Small intestine (tissue), 7 donors: ENCODE measurements around the gene ZNRF3. TPM values are rescaled to one million over a fixed set of nuclear protein-coding genes. Genes with fewer than 3 reads are reported as not detected.

Source experiments
- DNase-seq, 2 donors: peaks; one replicate each; pipeline versions ENCODE4 v3.0.0 to v3.0.0-alpha.2; 2013
- FAIRE-seq: peaks from 2 replicates; lab custom pipeline; 2012; peaks lifted over from hg19 to GRCh38; lab: Jason Lieb, UNC
- H3K27ac ChIP-seq, 3 donors: one replicate each; pipeline ENCODE4 v1.5.1; 2013; ENCODE audit warnings: low read length in 2 of 3, mild to moderate bottlenecking in 2 of 3, control low read depth in 1 of 3, inconsistent platforms in 1 of 3, low read depth in 1 of 3, moderate library complexity in 1 of 3
- H3K27me3 ChIP-seq, 3 donors: one replicate each; pipeline ENCODE4 v1.6.1; 2013; ENCODE audit warnings: low read length in 3 of 3, inconsistent platforms in 1 of 3; ENCODE audit not compliant: control insufficient read depth in 3 of 3, insufficient read depth in 3 of 3
- H3K36me3 ChIP-seq, 3 donors: one replicate each; pipeline ENCODE4 v1.6.1; 2013; ENCODE audit warnings: low read length in 3 of 3, inconsistent platforms in 1 of 3, low read depth in 1 of 3, mild to moderate bottlenecking in 1 of 3, moderate library complexity in 1 of 3; ENCODE audit not compliant: control insufficient read depth in 3 of 3, insufficient read depth in 2 of 3
- H3K4me1 ChIP-seq, 3 donors: one replicate each; pipeline ENCODE4 v1.6.1; 2013; ENCODE audit warnings: low read length in 2 of 3, inconsistent platforms in 1 of 3, low read depth in 1 of 3, mild to moderate bottlenecking in 1 of 3, moderate library complexity in 1 of 3; ENCODE audit not compliant: control insufficient read depth in 3 of 3, insufficient read depth in 2 of 3
- H3K4me3 ChIP-seq, 3 donors: one replicate each; pipeline ENCODE4 v1.5.1; 2013; ENCODE audit warnings: low read length in 3 of 3, control low read depth in 1 of 3, inconsistent platforms in 1 of 3, low read depth in 1 of 3, mild to moderate bottlenecking in 1 of 3, moderate library complexity in 1 of 3
- H3K9me3 ChIP-seq, 2 donors: one replicate each; pipeline ENCODE4 v1.6.1; 2013; ENCODE audit warnings: low read depth in 1 of 2, low read length in 1 of 2; ENCODE audit not compliant: control insufficient read depth in 2 of 2, insufficient read depth in 1 of 2
- WGBS, 3 donors: extraction: QIAGEN DNeasy Blood & Tissue Kit; methylation state at CpG; one replicate each; pipeline ENCODE4 v1.1.7; 2013; 5-methylcytosine and 5-hydroxymethylcytosine counted together
- polyA plus RNA-seq, 4 donors: library from polyadenylated mRNA; stranded (reverse) in 3 of 4; unstranded in 1 of 4; fragments of 200-250 nt in 3 of 4; fragments of 120-200 nt in 1 of 4; gene quantifications; one replicate each; pipeline versions ENCODE4 v1.2.1 to v1.2.3, GENCODE V29; 2013
- donor health status: healthy with polysubstance abuse.
- donor health status: control.
- donor health status: control.
- donor health status: Bipolar disorder and iron deficiency.
- donor health status: healthy.

ZNRF3 gene
- polyA plus RNA-seq, 4 donors = 0.22 to 9.1 (median 4.2) TPM

- no peak for FAIRE-seq
- 37 to 69% (median 52%) methylated on average over 4 of the region's 4 CpGs for WGBS, 3 donors
Measured at GRCh38 chr22:28935140-28935539, 51.8 kb downstream of the ZNRF3 start.

GRCh38 chr22:28935713-28936112 is 52.3 kb downstream of the ZNRF3 start:
- Histone ChIP-seq H3K4me3 (no peak overlapping the region), H3K9me3 (no peaks in the 10 kb centered on the region), H3K27me3 (peaks cover 0 to 1% (median 0%) of the 10 kb centered on the region in 3 donors), H3K27ac (no peak overlapping the region), H3K36me3 (peaks cover 0 to 3% (median 0%) of the 10 kb centered on the region in 3 donors), H3K4me1 (peaks cover 7 to 49% (median 15%) of the 10 kb centered on the region in 3 donors)
- WGBS, 3 donors = 85 to 94% (median 86%) methylated on average over 4 of the region's 4 CpGs
- FAIRE-seq = no peak
- no peak for DNase-seq

More at GRCh38 chr22:28935140-28935539, 51.8 kb downstream of the ZNRF3 start:
- Histone ChIP-seq H3K4me3 (no peak overlapping the region), H3K4me1 (peaks cover 7 to 50% (median 16%) of the 10 kb centered on the region in 3 donors), H3K9me3 (no peaks in the 10 kb centered on the region), H3K27me3 (peaks cover 0 to 1% (median 0%) of the 10 kb centered on the region in 3 donors), H3K36me3 (peaks cover 0 to 3% (median 0%) of the 10 kb centered on the region in 3 donors), H3K27ac (no peak overlapping the region)
- DNase-seq = no peak

- no peak overlapping the region for H3K4me3 ChIP-seq
- FAIRE-seq = no peak
- H3K9me3 ChIP-seq = no peaks in the 10 kb centered on the region
- H3K4me1 ChIP-seq = peaks cover 7 to 48% (median 15%) of the 10 kb centered on the region in 3 donors
- peaks cover 0 to 3% (median 0%) of the 10 kb centered on the region in 3 donors for H3K36me3 ChIP-seq
- H3K27me3 ChIP-seq = peaks cover 0 to 1% (median 0%) of the 10 kb centered on the region in 3 donors
- no peak overlapping the region for H3K27ac ChIP-seq
- WGBS, 3 donors = 83 to 94% (median 91%) methylated on average over 3 of the region's 3 CpGs
- DNase-seq = no peak
Measured at GRCh38 chr22:28936200-28936599, 52.8 kb downstream of the ZNRF3 start.

GRCh38 chr22:28937206-28938025 is 54.0 kb downstream of the ZNRF3 start:
- Histone ChIP-seq H3K4me1 (peaks cover 6 to 41% (median 11%) of the 10 kb centered on the region in 3 donors), H3K4me3 (no peak overlapping the region), H3K36me3 (peaks cover 0 to 3% (median 0%) of the 10 kb centered on the region in 3 donors), H3K9me3 (no peaks in the 10 kb centered on the region), H3K27ac (no peak overlapping the region), H3K27me3 (peaks cover 0 to 1% (median 0%) of the 10 kb centered on the region in 3 donors)
- WGBS, 3 donors = 69 to 80% (median 78%) methylated on average over 7 of the region's 7 CpGs
- no peak for FAIRE-seq
- no peak for DNase-seq

- FAIRE-seq = no peak
- peaks cover 0 to 3% (median 0%) of the 10 kb centered on the region in 3 donors for H3K36me3 ChIP-seq
- DNase-seq = peak in 1 of 2 donors; percentile 36
- 34 to 67% (median 52%) methylated on average over 4 of the region's 4 CpGs for WGBS, 3 donors
- H3K27ac ChIP-seq = no peak overlapping the region
- H3K9me3 ChIP-seq = no peaks in the 10 kb centered on the region
- H3K4me1 ChIP-seq = peaks cover 9 to 41% (median 10%) of the 10 kb centered on the region in 3 donors
- H3K27me3 ChIP-seq = peaks cover 0 to 1% (median 0%) of the 10 kb centered on the region in 3 donors
- no peak overlapping the region for H3K4me3 ChIP-seq
Measured at GRCh38 chr22:28938286-28938833, 55.0 kb downstream of the ZNRF3 start.

- WGBS, 3 donors = 71 to 75% (median 74%) methylated on average over 6 of the region's 6 CpGs
- no peak for FAIRE-seq
Measured at GRCh38 chr22:28939394-28939793, 56.0 kb downstream of the ZNRF3 start.

GRCh38 chr22:28939932-28940331 is 56.6 kb downstream of the ZNRF3 start:
- FAIRE-seq (no peak), DNase-seq (no peak)
- H3K27me3 ChIP-seq = peaks cover 0 to 1% (median 0%) of the 10 kb centered on the region in 3 donors
- H3K27ac ChIP-seq = no peak overlapping the region
- H3K9me3 ChIP-seq = no peaks in the 10 kb centered on the region
- H3K4me1 ChIP-seq = peaks cover 5 to 37% (median 8%) of the 10 kb centered on the region in 3 donors
- peaks cover 0 to 3% (median 0%) of the 10 kb centered on the region in 3 donors for H3K36me3 ChIP-seq
- 48 to 58% (median 53%) methylated on average over 2 of the region's 2 CpGs for WGBS, 3 donors
- H3K4me3 ChIP-seq = no peak overlapping the region

More at GRCh38 chr22:28939394-28939793, 56.0 kb downstream of the ZNRF3 start:
- Histone ChIP-seq H3K4me3 (no peak overlapping the region), H3K9me3 (no peaks in the 10 kb centered on the region), H3K27me3 (peaks cover 0 to 1% (median 0%) of the 10 kb centered on the region in 3 donors), H3K27ac (no peak overlapping the region), H3K36me3 (peaks cover 0 to 3% (median 0%) of the 10 kb centered on the region in 3 donors), H3K4me1 (peaks cover 5 to 40% (median 8%) of the 10 kb centered on the region in 3 donors)
- no peak for DNase-seq

- whole genome bisulfite sequencing, 3 donors = 26 to 57% (median 43%) methylated on average over 5 of the region's 5 CpGs
- FAIRE-seq (no peak), DNase-seq (no peak)
- Histone ChIP-seq H3K9me3 (no peaks in the 10 kb centered on the region), H3K4me1 (peaks cover 5 to 32% (median 8%) of the 10 kb centered on the region in 3 donors), H3K27ac (no peak overlapping the region), H3K27me3 (peaks cover 0 to 1% (median 0%) of the 10 kb centered on the region in 3 donors), H3K36me3 (peaks cover 0 to 3% (median 0%) of the 10 kb centered on the region in 3 donors), H3K4me3 (no peak overlapping the region)
Measured at GRCh38 chr22:28940441-28940840, 57.1 kb downstream of the ZNRF3 start.
